GM19397 (cell line): ENCODE data around the gene MICAL3.
"Not testable (repeated sequence)": the region's sequence is repeated elsewhere in the genome, so short reads cannot be mapped to it uniquely, and the experiment has no call there.

Experiments used
- ATAC-seq: cut with Tn5 transposase; IDR thresholded peaks from one replicate; pipeline ENCODE4 v1.9.1; 2021; ENCODE audit warnings: mild to moderate bottlenecking, moderate library complexity; ENCODE audit not compliant: unreplicated experiment

Gene MICAL3

DNA sequence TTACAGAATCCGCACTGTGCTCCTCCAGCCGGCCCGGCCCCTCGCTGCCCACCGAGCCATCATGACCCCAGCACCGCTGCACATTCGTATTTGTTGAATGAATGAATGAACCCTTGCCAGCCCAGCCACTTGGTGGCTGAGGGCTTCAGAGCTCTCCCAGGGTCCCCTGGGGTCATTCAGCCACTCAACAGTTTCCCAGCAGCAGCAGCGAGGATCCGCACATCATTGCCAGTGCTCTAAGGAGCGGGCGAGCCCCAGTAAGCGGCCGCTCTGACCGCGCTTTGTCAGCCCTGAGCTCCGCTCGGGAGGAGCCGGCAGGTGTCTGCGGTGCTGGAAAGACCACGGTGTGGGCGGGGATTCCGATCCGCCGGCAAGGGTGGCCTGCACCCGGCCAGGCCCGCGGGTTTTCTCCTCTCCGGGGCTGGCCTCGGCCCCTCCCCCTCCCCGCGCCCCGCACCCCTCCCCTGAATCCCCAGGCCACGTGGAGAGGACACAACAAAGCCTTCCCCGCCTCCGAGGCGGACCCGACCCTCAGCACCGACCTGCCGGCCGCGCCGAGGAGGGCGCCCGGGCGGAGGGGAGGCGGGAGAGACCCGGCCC, 250.7 kb downstream of the MICAL3 start:
- peak; percentile 38 for ATAC-seq

DNA sequence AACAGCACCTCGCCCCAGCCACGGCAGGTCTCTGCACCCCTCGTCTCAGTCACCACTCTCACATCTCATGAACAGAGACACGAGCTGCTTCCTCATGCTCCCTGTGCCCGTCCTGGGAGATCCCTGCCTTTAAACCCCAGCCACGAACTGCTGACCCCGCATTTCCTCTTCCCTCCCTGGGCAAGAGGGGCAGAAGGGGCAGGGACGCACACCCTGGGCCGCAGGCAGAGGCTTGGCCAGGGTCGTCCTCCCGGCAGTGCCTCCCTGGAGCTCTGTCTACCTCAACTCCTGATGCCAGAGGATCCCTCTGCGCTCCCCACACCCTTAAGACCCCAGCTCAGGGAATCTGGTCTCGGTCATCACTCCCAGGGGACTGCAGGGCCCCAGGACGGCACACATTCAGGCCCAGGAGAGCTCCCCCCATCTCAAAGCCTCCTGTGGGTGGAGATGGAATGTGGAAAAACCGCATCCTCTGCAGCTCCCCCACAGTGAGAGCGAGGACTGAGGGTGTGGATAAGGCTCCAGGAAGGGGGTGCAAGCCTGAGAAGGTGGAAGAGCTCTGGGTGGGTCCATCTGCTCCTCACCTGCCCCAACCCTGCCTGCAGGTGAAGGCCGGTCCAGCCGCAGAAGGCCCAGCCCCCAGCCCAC, 251.3 kb downstream of the MICAL3 start:
- ATAC-seq, result no peak

DNA sequence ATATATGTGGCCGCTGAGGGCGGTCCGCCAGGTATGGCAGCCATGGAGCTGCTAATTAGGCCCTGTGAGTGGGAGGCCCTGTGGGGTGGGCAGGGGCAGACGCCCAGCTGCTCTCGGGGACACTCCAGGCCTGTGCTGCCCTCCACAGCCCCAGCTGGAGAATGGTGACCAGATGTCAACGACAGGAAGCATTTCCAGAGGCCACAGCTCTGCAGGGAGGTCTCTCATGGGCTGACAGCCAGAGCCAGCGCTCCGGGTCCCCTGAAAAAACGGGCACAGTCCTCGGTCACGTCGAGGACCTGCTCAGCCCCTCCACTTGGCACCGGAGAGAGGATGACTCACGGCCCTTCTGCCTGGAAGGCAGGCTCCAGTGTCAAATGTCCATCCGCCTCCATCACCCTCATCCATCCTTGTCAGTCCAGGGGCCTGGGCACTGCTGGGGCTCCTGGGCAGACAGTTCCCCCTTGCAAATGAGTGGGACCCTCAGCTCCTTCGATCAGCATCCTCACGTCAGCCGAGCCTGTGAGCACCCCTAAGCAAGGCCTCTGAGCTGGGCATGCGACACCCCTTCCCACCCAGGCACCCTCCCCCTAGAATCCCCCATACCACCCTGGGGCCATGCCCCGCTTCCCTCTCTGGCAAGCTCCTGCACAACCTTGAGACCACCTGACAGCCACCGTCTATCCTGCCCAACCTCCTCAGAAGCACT, 252.0 kb downstream of the MICAL3 start:
- no peak for ATAC-seq

DNA sequence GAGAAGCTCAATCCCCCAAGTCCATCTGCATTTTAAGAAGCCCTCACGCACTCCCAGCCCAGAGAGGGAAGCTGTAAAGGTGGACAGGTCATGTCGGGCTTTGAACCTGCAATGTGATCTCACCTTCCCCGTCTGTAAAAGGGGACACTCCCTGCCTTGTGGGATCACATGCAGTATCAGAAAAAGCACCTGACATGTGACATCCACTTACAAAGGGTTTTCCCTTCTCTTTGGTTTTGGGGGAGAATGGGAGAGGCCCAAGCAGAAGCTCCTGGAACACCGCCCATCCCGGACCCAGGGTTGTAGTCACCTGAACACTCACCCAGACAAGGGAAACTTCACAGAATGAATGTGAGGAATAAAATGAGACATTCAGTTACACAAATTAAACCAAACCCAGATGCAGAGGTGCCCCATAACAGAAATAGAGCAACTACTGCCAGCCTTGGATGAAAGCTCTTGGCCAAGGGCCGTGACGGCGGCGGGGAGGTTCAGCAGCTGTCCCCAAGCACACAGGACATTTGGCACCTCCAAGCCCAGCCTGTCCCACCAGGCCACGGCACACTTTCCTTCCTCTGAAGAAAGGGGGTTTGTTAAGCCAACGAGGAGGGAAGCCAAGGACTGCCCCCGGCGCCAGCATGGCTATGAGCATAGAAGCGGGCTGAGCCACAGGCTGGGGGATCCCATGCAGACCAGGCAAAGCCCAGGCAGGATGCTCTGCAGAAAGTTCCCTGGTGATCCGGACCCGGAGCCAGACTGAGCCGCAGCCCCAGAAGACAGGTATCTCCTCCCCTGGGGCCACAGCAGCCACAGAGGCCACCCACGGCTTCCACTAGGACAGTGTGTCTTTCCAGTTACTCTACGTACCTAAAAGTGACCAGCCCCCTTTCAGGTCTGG, 253.9 kb downstream of the MICAL3 start:
- no peak for ATAC-seq

- ATAC-seq, result no peak
Observed at GRCh38 chr22:17769716-17770082, 254.7 kb downstream of the MICAL3 start.

GRCh38 chr22:17769013-17769715, 255.2 kb downstream of the MICAL3 start:
- ATAC-seq, result no peak

DNA sequence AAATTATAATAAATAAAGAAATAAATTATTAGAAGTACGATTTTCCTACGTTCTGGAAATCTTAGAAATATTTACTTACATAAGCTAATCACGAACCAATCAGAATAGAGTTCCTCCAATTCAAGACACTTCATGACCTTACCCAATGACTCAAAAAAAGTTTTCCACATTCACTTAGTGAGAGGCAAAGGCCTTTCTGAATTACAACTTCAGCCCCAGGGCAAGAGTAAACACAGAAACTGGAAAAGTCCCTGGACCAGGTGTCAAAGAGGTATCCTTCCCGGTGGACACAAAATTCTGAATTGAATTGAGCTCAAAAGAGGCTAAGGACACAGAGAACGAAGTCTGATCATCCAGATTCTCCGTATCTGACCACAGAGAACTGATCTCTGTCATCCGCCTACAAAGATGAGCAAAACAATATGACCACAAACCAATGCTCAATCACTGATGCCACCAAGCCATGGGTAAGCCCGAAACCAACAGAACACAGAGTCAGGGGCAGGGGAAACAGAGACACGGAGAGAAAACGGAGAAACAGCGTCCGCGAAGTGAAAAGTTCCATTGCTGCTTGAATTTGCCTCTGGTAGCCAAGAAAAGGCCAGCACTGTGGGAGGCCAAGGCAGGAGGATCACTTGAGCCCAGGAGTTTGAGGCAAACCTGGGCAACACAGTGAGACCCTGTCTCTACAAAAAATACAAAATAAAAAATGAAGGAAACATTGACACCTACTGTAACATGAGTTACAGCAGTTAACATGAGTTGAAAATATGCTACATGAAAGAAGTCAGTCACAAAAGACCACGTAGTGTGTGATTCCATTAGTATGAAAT, 256.9 kb downstream of the MICAL3 start:
- ATAC-seq, result peak; percentile 60

- ATAC-seq, result not testable (repeated sequence)
Observed at GRCh38 chr22:17764852-17765251, 259.5 kb downstream of the MICAL3 start.

DNA sequence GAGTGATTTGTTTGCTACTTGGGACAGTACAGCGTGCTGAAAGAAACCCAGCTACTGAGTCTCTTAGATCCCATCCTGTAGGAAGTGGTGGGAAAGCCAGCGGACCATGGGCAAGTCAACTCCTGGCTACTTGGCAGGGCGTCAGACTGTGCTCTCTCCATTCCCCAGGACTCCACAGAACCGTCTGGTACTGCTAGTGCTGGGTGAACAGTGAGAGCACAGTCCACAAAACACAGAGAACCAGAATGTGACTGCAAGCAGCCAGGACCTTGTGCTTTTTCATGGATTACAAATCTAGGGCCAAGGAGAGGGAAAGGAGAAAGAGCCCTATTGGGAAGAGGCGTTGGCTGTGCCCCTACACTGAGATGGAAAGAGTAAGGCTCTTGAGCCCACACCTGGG, 260.3 kb downstream of the MICAL3 start:
- ATAC-seq, result no peak

- ATAC-seq, result not testable (repeated sequence)
Observed at GRCh38 chr22:17763442-17763841, 260.9 kb downstream of the MICAL3 start.

GRCh38 chr22:17761138-17761488, 263.2 kb downstream of the MICAL3 start:
- no peak for ATAC-seq

- ATAC-seq, result no peak
Observed at GRCh38 chr22:17754233-17754925, 270.0 kb downstream of the MICAL3 start.

- ATAC-seq, result no peak
Observed at GRCh38 chr22:17753401-17753989, 270.9 kb downstream of the MICAL3 start.

GRCh38 chr22:17751596-17751995, 272.8 kb downstream of the MICAL3 start:
- no peak for ATAC-seq

- ATAC-seq, result no peak
Observed at GRCh38 chr22:17749605-17750395, 274.6 kb downstream of the MICAL3 start.

GRCh38 chr22:17748555-17749353, 275.6 kb downstream of the MICAL3 start:
- ATAC-seq, result no peak

- ATAC-seq, result no peak
Observed at GRCh38 chr22:17746916-17747315, 277.4 kb downstream of the MICAL3 start.
